SK-MEL-5 (cell line): ENCODE measurements around the gene EXOC6. TPM values are rescaled to one million over a fixed set of nuclear protein-coding genes. Genes with fewer than 3 reads are reported as not detected.

Source experiments
- DNase-seq: peaks from one replicate; pipeline ENCODE4 v3.0.0-alpha.2; 2016; ENCODE audit warnings: low read depth, low spot score
- in situ Hi-C: cut with HindIII; loops from 2 replicates; pipeline ENCODE4 v1.10.0; 2016; ENCODE audit warnings: low sequenced_read_pairs, high pct_unique_total_duplicates, low pct_unique_long_range_greater_than_20kb
- total RNA-seq: library from RNA; depleted of rRNA; stranded (reverse); fragments of >200 nt; shearing (Covaris generic); gene quantifications from 2 replicates; pipeline ENCODE4 v1.2.3, GENCODE V29; 2014

EXOC6 gene
- total RNA-seq, 1 experiment from 2014 or later: 7.2 TPM

GRCh38 chr10:93064874-93065660 lies 216.7 kb downstream of the EXOC6 start:
- no peak for DNase-seq
- in situ Hi-C loops: no loop called here

- in situ Hi-C loops: no loop called here
- DNase-seq: no peak
Measured at GRCh38 chr10:93065675-93066543, 217.6 kb downstream of the EXOC6 start.

GRCh38 chr10:93066544-93066913 lies 218.2 kb downstream of the EXOC6 start:
- DNase-seq: no peak
- in situ Hi-C loops: no loop called here

GRCh38 chr10:93067443-93068365 lies 219.4 kb downstream of the EXOC6 start:
- in situ Hi-C loops: no loop called here

GRCh38 chr10:93068411-93069244 lies 220.3 kb downstream of the EXOC6 start:
- in situ Hi-C loops: no loop called here

More at GRCh38 chr10:93067443-93068365, 219.4 kb downstream of the EXOC6 start:
- DNase-seq: no peak

GRCh38 chr10:93069245-93069561 lies 220.9 kb downstream of the EXOC6 start:
- in situ Hi-C loops: no loop called here

More at GRCh38 chr10:93068411-93069244, 220.3 kb downstream of the EXOC6 start:
- DNase-seq: no peak

GRCh38 chr10:93070378-93071176 lies 222.3 kb downstream of the EXOC6 start:
- in situ Hi-C loops: no loop called here

More at GRCh38 chr10:93069245-93069561, 220.9 kb downstream of the EXOC6 start:
- DNase-seq: no peak

GRCh38 chr10:93071177-93071472 lies 222.8 kb downstream of the EXOC6 start:
- no peak for DNase-seq
- in situ Hi-C loops: no loop called here

More at GRCh38 chr10:93070378-93071176, 222.3 kb downstream of the EXOC6 start:
- DNase-seq: no peak

- in situ Hi-C loops: no loop called here
- DNase-seq: no peak
Measured at GRCh38 chr10:93071674-93072224, 223.4 kb downstream of the EXOC6 start.

GRCh38 chr10:93072225-93072712 lies 223.9 kb downstream of the EXOC6 start:
- DNase-seq: no peak
- in situ Hi-C loops: no loop called here

GRCh38 chr10:93072713-93073538 lies 224.6 kb downstream of the EXOC6 start:
- no peak for DNase-seq
- in situ Hi-C loops: no loop called here

GRCh38 chr10:93073539-93074146 lies 225.3 kb downstream of the EXOC6 start, which contains the start of gene CYP26A1:
Gene CYP26A1 (plus strand): TSS chr10:93073893. CDS start chr10:93073935, 42 bp downstream.
- DNase-seq: no peak

GRCh38 chr10:93074147-93074596 lies 225.9 kb downstream of the EXOC6 start:
- no peak for DNase-seq

More at GRCh38 chr10:93073539-93074146, 225.3 kb downstream of the EXOC6 start, which contains the start of gene CYP26A1:
- in situ Hi-C loops: no loop called here

GRCh38 chr10:93074597-93075368 lies 226.5 kb downstream of the EXOC6 start:
- no peak for DNase-seq
- in situ Hi-C loops: no loop called here

More at GRCh38 chr10:93074147-93074596, 225.9 kb downstream of the EXOC6 start:
- in situ Hi-C loops: no loop called here
